ENCODE data around the gene HCRT. TPM values are rescaled to one million over a fixed set of nuclear protein-coding genes. Genes with fewer than 3 reads are reported as not detected.
A peak's percentile ranks its signal among the peaks of the same experiment; 100 is the strongest.

Gene HCRT
- polyA plus RNA-seq, 1 of the 3 experiments (the other 2 are of a cell fraction): not detected

GRCh38 chr17:42189651-42189965, 4.4 kb upstream of the HCRT start:
- Histone ChIP-seq H3K9me2 (no peaks in the 10 kb centered on the region), H3K27ac (ENCODE audit: low read depth in 2 of 2, low read length in 1 of 2) (no peak overlapping the region), H2AFZ (ENCODE audit: low read depth) (no peak overlapping the region), H3K4me2 (no peak overlapping the region), H3K36me3 (replicated peaks in 1 of 2; ENCODE audit: control insufficient read depth in 1 of 2, insufficient read depth in 2 of 2, low read length in 1 of 2) (no peaks in the 10 kb centered on the region), H3K4me3 (ENCODE audit: low read depth in 2 of 2, low read length in 1 of 2) (no peak overlapping the region), H3K79me2 (ENCODE audit: insufficient read depth) (no peaks in the 10 kb centered on the region), H3K9ac (no peak overlapping the region), H4K20me1 (ENCODE audit: insufficient read depth) (no peaks in the 10 kb centered on the region), H3K4me1 (ENCODE audit: control insufficient read depth in 1 of 2, insufficient read depth in 2 of 2, low read depth in 1 of 2, low read length in 1 of 2) (peaks cover 0 to 12% of the 10 kb centered on the region in 2 experiments; a peak in 1 of 4 replicates), H3K9me3 (no peaks in the 10 kb centered on the region), H3F3A (replicated peaks; ENCODE audit: insufficient read depth) (no peaks in the 10 kb centered on the region), H3K27me3 (ENCODE audit: insufficient read depth) (no peaks in the 10 kb centered on the region)
- CTCF ChIA-PET: interaction anchor here (1.0 kb wide), 1 partner anchor 9 kb away, joined by 3 read pairs; the partner anchor contains the start of gene KCNH4
- WGBS (ENCODE audit: low lambda C conversion rate): 80% methylated on average over 7 of the region's 11 CpGs
- POLR2A ChIA-PET: no interaction called here
- TF ChIP-seq NRF1 (IDR thresholded peaks at IDR 0.05; ENCODE audit: low read depth, low read length) (no peak), EP300 (IDR thresholded peaks at IDR 0.05; ENCODE audit: borderline replicate concordance in 1 of 2, low read depth in 1 of 2, low read length in 1 of 2) (no peak), FOSL2 (IDR thresholded peaks at IDR 0.05; ENCODE audit: borderline replicate concordance, low read depth) (no peak), GABPA (IDR thresholded peaks at IDR 0.05; ENCODE audit: low read depth) (no peak), SMC3 (IDR thresholded peaks at IDR 0.05; ENCODE audit: low read depth, low read length) (no peak), ELF1 (IDR thresholded peaks at IDR 0.05) (no peak), GATA2 (CRISPR knock-in tag; IDR thresholded peaks at IDR 0.05) (no peak)
- DNase-seq: peak; percentile 4

- TF ChIP-seq ELF1 (IDR thresholded peaks at IDR 0.05) (no peak), CTCF (IDR thresholded peaks at IDR 0.05) (no peak), EZH2phosphoT487 (IDR thresholded peaks at IDR 0.05; ENCODE audit: borderline replicate concordance, low read depth) (no peak), RFX5 (IDR thresholded peaks at IDR 0.05; ENCODE audit: low read length) (no peak), MXI1 (IDR thresholded peaks at IDR 0.05; ENCODE audit: low read depth, low read length) (no peak), MEF2A (IDR thresholded peaks at IDR 0.05; ENCODE audit: borderline replicate concordance, low read depth) (no peak), REST (IDR thresholded peaks at IDR 0.05; ENCODE audit: low read depth, low read length) (no peak), PBX3 (IDR thresholded peaks at IDR 0.05) (no peak), NFIC (IDR thresholded peaks at IDR 0.05; ENCODE audit: borderline replicate concordance) (no peak), FOXM1 (IDR thresholded peaks at IDR 0.05; ENCODE audit: low read depth) (no peak), RAD21 (IDR thresholded peaks at IDR 0.05; ENCODE audit: low read length) (no peak), RXRA (IDR thresholded peaks at IDR 0.05; ENCODE audit: borderline replicate concordance, low read depth) (no peak), SMC3 (IDR thresholded peaks at IDR 0.05; ENCODE audit: low read depth, low read length) (no peak), TAF1 (IDR thresholded peaks at IDR 0.05; ENCODE audit: borderline replicate concordance, low read depth, low read length) (no peak), GATA2 (CRISPR knock-in tag; IDR thresholded peaks at IDR 0.05) (no peak)
- CTCF ChIA-PET: interaction anchor here (0.6 to 1.0 kb wide), 3 partner anchors 8 to 298 kb away, joined by 3 read pairs; partner anchors contain the start of gene KCNH4
Measured at GRCh38 chr17:42188749-42189650, 3.7 kb upstream of the HCRT start.

More at GRCh38 chr17:42188749-42189650, 3.7 kb upstream of the HCRT start:
- H3K9me3 ChIP-seq: no peaks in the 10 kb centered on the region
- H3F3A ChIP-seq (replicated peaks; ENCODE audit: insufficient read depth): no peaks in the 10 kb centered on the region
- H3K9me2 ChIP-seq: no peaks in the 10 kb centered on the region
- no peak overlapping the region for H2AFZ ChIP-seq (ENCODE audit: low read depth)
- H3K9ac ChIP-seq: no peak overlapping the region
- WGBS (ENCODE audit: low lambda C conversion rate): 85% methylated on average over 17 of the region's 19 CpGs
- no peaks in the 10 kb centered on the region for H3K79me2 ChIP-seq (ENCODE audit: insufficient read depth)
- no peak overlapping the region for H3K4me2 ChIP-seq
- H4K20me1 ChIP-seq (ENCODE audit: insufficient read depth): no peaks in the 10 kb centered on the region
- peak; percentile 1 for DNase-seq
- no peak overlapping the region for H3K27ac ChIP-seq (ENCODE audit: low read depth in 2 of 2, low read length in 1 of 2)
- H3K4me1 ChIP-seq (ENCODE audit: control insufficient read depth in 1 of 2, insufficient read depth in 2 of 2, low read depth in 1 of 2, low read length in 1 of 2): peaks cover 0 to 11% of the 10 kb centered on the region in 2 experiments; a peak in 1 of 4 replicates
- H3K4me3 ChIP-seq (ENCODE audit: low read depth in 2 of 2, low read length in 1 of 2): no peak overlapping the region
- H3K27me3 ChIP-seq (ENCODE audit: insufficient read depth): no peaks in the 10 kb centered on the region
- POLR2A ChIA-PET: no interaction called here
- H3K36me3 ChIP-seq (replicated peaks in 1 of 2; ENCODE audit: control insufficient read depth in 1 of 2, insufficient read depth in 2 of 2, low read length in 1 of 2): no peaks in the 10 kb centered on the region
